Keratinocyte (primary cell): Measurements from ENCODE around the gene DSCAM.

Experiments used
- CTCF ChIP-seq, 3 experiments: IDR thresholded peaks in 1 of 3; conservative IDR thresholded peaks in 1 of 3; optimal IDR thresholded peaks in 1 of 3; 2 replicates in 2 of 3; 3 replicates in 1 of 3; pipeline versions ENCODE3 to v1.5.1; 2011; ENCODE audit warnings: low read length in 3 of 3, mild to moderate bottlenecking in 3 of 3, moderate library complexity in 2 of 3, control low read depth in 1 of 3, inconsistent platforms in 1 of 3; ENCODE audit not compliant: insufficient read depth in 2 of 3; ENCODE audit errors: extremely low read depth in 1 of 3
- EZH2 ChIP-seq: IDR thresholded peaks from one replicate; pipeline ENCODE4 v1.6.1; 2012; ENCODE audit warnings: inconsistent platforms, mild to moderate bottlenecking, low read length, moderate library complexity

GRCh38 chr21:40466893-40467483, 380.0 kb downstream of the DSCAM start:
- TF ChIP-seq CTCF (optimal IDR thresholded peaks at IDR 0.05 in 1 of 3, IDR thresholded peaks at IDR 0.05 in 1 of 3, conservative IDR thresholded peaks at IDR 0.05 in 1 of 3; ENCODE audit: extremely low read depth in 1 of 3, insufficient read depth in 2 of 3, low read length in 3 of 3) (peak in 2 of 3 experiments; percentile 22 to 29), EZH2 (no peak)
